BJ (cell line): ENCODE results near the gene GULP1. TPM values are rescaled to one million over a fixed set of nuclear protein-coding genes. Genes with fewer than 3 reads are reported as not detected.

Source experiments
- CTCF ChIA-PET: fragments of 350-600 bp; formaldehyde crosslinking; extraction: SDS; loops from one replicate; lab custom pipeline; 2021; ENCODE audit warnings: antibody characterized with exemption, inconsistent platforms; lab: Yijun Ruan, JAX
- POLR2A ChIA-PET: fragments of 300-600 bp; sonication (Branson Sonifier 250); formaldehyde crosslinking; extraction: SDS; loops from one replicate; lab custom pipeline; 2021; ENCODE audit warnings: antibody characterized with exemption; lab: Charles Lee
- DNase-seq: peaks from one replicate; pipeline ENCODE4 v3.0.0-alpha.2; 2011; ENCODE audit warnings: low read depth
- H3K27me3 ChIP-seq: 2 replicates; pipeline ENCODE4 v1.6.0; 2011; ENCODE audit warnings: low read length; ENCODE audit not compliant: control insufficient read depth, insufficient read depth
- H3K36me3 ChIP-seq: 2 replicates; pipeline ENCODE4 v1.5.1; 2011; ENCODE audit warnings: low read length; ENCODE audit not compliant: control insufficient read depth, insufficient read depth
- H3K4me3 ChIP-seq: 2 replicates; pipeline ENCODE4 v1.5.1; 2011; ENCODE audit warnings: low read depth, mild to moderate bottlenecking, control low read depth, low read length
- CTCF ChIP-seq: IDR thresholded peaks from 2 replicates; pipeline ENCODE4 v1.5.1; 2011; ENCODE audit warnings: low read depth, mild to moderate bottlenecking, control low read depth, inconsistent platforms, low read length, moderate library complexity; ENCODE audit not compliant: insufficient read depth
- polyA plus RNA-seq: library from polyadenylated mRNA; depleted of rRNA; stranded (reverse); fragments of >200 nt; gene quantifications from 2 replicates; pipeline ENCODE4 v1.2.3, GENCODE V29; 2011

Gene GULP1
- polyA plus RNA-seq, 1 experiment = 31.0 TPM

- DNase-seq = no peak
- Histone ChIP-seq H3K36me3 (no peaks in the 10 kb centered on the region), H3K4me3 (no peak overlapping the region), H3K27me3 (no peaks in the 10 kb centered on the region)
- CTCF ChIA-PET = interaction anchor here (1.0 kb wide), 1 partner anchor 8 kb away, joined by 3 read pairs; no protein-coding TSS in a partner anchor
- POLR2A ChIA-PET = no interaction called here
- no peak for TF ChIP-seq CTCF
Observed at GRCh38 chr2:188425266-188425665, 133.6 kb downstream of the GULP1 start.

DNA sequence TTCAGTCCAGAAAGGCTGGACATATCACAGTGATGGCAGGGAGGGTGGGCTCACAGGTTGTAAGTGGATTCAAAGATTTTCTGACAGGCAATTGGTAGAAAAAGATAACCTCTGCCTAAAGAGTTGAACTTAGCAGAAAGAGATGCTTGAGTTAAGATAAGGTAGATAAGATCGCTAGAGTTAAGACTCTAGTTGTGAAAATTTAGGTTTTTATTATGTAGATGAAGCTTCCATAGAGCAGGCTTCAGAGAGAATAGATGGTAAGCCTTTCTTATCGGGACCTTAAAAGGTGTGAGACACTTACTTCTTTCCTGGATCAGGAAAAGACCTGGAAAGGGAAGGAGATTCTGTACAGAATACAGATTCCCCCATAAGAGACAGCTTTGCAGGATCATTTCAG, 134.4 kb downstream of the GULP1 start:
- ChIA-PET CTCF (interaction anchor here (1.0 to 1.2 kb wide), 2 partner anchors 9 to 13 kb away, joined by 3 read pairs; no protein-coding TSS in a partner anchor), POLR2A (no interaction called here)
- no peak for TF ChIP-seq CTCF
- Histone ChIP-seq H3K4me3 (no peak overlapping the region), H3K27me3 (no peaks in the 10 kb centered on the region), H3K36me3 (no peaks in the 10 kb centered on the region)
- DNase-seq = no peak

- Histone ChIP-seq H3K36me3 (no peaks in the 10 kb centered on the region), H3K27me3 (no peaks in the 10 kb centered on the region), H3K4me3 (no peak overlapping the region)
- DNase-seq = no peak
- ChIA-PET POLR2A (no interaction called here), CTCF (interaction anchor here (1.1 kb wide), 1 partner anchor 12 kb away, joined by 3 read pairs; no protein-coding TSS in a partner anchor)
- no peak for TF ChIP-seq CTCF
Observed at GRCh38 chr2:188430705-188431104, 139.0 kb downstream of the GULP1 start.

DNA sequence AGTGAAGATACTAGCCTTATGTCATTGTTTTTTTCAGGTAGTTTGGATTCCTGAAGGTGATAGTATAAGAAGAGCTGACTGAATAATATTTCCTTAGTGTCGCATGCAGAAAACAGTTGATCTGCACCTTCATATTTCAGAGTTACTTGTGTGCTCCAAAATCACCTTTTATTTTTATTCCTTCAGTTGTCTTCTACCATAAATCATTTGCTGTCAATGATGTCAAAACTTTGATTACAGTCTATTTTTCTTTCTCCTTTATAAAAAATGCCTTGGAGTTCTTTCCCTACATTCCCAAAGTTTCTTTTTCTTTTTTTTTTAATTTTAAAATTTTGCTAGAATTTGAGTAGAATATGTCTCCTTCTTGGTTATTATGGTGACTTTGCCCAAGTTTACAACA, 142.3 kb downstream of the GULP1 start:
- ChIA-PET CTCF (no interaction called here), POLR2A (no interaction called here)
- no peak for TF ChIP-seq CTCF
- no peak for DNase-seq
- Histone ChIP-seq H3K36me3 (no peaks in the 10 kb centered on the region), H3K4me3 (no peak overlapping the region), H3K27me3 (no peaks in the 10 kb centered on the region)

DNA sequence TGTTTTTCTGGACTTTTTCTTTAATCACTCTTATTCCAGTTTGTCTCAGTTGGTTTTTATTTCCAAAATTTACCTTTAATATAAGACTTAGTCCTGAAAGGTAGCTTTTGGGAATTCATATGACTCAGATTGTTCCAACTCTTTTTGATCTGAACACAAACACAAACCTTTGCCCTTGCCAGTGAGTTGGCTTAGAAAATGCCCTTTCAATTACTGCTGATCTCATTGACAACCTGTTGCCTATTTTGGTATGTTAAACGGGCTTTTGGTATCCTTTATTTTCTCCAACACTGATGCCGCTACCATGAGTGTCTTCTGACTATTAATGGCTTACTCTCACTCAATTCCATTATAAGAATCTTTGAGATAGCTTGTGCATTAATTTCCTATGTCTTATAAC, 143.4 kb downstream of the GULP1 start:
- ChIA-PET POLR2A (no interaction called here), CTCF (no interaction called here)
- H3K36me3 ChIP-seq = no peaks in the 10 kb centered on the region
- no peaks in the 10 kb centered on the region for H3K27me3 ChIP-seq
- no peak for DNase-seq
- no peak overlapping the region for H3K4me3 ChIP-seq
- no peak for TF ChIP-seq CTCF
